Stimulated activated CD4-positive, alpha-beta T cell treated with anti-CD3 and anti-CD28 coated beads, TNF-alpha, amount 100 ng/mL, for 4 hours (primary cell): ENCODE data around the gene ATP2A3.
"Not testable (repeated sequence)": the region's sequence is repeated elsewhere in the genome, so short reads cannot be mapped to it uniquely, and the experiment has no call there.

Experiments
- DNase-seq, 3 experiments: peaks; one replicate each; pipeline ENCODE4 v3.0.0-alpha.2; 2020; ENCODE audit warnings: low read depth in 3 of 3

The ATP2A3 gene

DNA sequence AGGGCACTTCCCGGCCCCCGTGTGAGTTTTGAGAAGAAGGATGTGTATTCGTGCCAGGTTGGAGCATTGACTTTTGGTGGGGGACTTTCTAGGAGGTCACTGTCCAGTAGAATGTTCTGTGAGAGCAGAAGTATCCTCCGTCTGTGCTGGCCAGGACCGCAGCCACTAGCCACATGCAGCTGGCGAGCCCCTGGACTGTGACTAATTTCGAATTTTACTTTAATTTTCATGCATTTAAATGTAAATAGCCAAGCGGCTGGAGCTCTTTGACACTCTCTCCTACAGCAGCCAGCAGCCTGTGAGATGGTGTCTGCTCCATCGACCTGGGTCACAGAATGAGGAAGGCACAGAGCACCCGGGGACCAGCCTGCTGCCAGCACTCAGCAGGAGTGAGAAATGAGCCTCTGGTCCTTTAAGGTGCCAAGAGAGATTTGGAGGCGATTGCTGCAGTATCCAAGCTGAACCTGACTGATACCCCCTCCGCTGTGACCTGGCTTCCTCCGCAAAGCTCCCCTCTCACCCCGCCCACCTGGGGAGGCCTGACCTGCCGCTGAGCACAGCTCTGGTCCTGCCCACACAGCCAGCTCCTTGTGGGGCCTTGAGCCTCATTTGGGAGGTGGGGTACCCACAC, 7.8 kb downstream of the ATP2A3 start:
- DNase-seq: no peak

DNA sequence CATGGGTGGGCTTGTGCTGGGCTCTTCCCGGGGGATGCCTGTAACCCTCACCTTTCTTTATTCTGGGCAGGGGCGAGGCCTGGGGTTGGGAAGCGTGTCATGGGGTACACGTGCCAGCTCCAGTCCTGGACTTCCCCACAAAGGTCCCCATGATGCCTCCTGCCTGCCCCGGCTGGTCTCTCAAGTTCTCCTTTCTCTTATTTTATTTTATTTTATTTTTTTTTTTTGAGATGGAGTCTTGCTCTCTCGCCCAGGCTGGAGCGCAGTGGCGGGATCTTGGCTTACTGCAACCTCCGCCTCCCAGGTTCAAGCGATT, 8.6 kb downstream of the ATP2A3 start:
- no peak for DNase-seq

- DNase-seq: no peak
Measured at GRCh38 chr17:3954976-3955672, 9.1 kb downstream of the ATP2A3 start.

GRCh38 chr17:3954086-3954485, 10.2 kb downstream of the ATP2A3 start:
- no peak for DNase-seq

- no peak for DNase-seq
Measured at GRCh38 chr17:3953542-3953941, 10.7 kb downstream of the ATP2A3 start.

DNA sequence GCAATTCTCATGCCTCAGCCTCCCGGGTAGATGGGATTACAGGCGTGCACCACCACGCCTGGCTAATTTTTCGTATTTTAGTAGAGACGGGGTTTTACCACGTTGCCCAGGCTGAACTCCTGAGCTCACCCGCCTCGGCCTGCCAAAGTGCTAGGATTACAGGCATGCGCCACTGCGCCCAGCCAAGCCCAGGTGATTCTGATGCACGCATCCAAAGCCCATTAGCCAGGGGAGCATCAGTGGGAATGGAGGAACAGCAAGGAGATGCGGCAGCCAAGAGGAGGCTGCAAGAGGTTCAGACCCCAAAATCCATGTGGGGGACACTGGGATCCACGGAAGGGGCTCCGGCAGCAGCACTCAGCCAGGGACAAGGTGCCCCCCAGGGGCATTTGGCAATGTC, 12.1 kb downstream of the ATP2A3 start:
- DNase-seq: no peak

GRCh38 chr17:3951420-3951819, 12.8 kb downstream of the ATP2A3 start:
- DNase-seq: no peak

DNA sequence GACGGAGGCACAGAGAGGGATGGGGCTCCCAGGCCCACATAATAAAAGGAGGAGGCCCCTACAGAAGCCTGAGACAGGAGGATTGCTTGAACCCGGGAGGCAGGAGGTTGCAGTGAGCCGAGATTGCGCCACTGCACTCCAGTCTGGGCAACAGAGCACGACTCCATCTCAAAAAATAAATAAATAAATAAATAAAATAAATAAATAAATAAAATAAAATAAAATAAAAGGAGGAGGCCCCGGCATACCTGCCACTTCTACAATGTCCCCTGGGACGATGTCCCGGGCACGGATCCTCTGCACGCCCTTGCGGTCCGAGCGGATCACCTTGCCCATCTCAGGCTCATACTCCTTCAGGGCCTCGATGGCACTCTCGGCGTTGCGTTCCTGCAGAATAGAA, 13.2 kb downstream of the ATP2A3 start:
- no peak for DNase-seq

GRCh38 chr17:3950584-3950983, 13.7 kb downstream of the ATP2A3 start:
- no peak for DNase-seq

DNA sequence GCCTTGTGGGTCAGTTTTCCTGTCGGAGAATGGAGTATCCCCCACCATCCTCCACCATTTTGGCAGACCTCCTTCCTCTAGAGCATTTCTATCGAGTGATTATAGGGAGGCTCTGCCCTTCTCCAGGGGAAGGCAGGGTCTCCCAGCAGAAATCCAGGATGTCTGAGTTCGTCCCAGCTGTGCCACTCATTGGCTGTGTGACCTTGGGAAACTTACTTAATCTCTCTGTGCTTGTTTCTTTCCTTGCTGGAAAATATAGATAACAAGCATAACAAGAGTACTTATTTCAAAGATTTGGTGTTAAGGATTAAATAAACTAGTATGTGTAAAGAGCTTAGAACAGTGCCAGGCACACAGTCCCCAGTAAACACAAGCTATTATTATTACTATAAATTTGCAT, 14.8 kb downstream of the ATP2A3 start:
- DNase-seq: no peak

GRCh38 chr17:3948551-3948950, 15.7 kb downstream of the ATP2A3 start:
- DNase-seq: not testable (repeated sequence)

DNA sequence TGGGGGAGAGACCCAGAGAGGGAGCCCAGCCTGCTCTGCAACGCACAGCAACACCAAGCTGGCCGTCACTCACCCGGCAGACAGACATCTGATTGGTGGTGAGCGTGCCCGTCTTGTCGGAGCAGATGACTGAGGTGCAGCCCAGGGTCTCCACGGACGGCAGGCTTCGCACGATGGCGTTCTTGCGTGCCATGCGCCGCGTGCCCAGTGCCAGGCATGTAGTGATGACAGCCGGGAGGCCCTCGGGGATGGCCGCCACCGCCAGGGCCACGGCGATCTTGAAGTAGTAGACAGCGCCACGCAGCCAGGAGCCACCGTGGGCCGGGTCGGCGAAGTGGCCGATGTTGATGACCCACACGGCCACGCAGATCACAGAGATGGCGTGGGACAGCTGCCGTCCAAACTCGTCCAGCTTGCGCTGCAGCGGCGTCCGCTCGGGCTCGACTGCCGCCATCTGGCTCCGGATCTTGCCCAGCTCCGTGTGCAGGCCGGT, 16.9 kb downstream of the ATP2A3 start:
- DNase-seq: no peak

- no peak for DNase-seq
Measured at GRCh38 chr17:3946711-3947235, 17.5 kb downstream of the ATP2A3 start.

GRCh38 chr17:3944485-3945388, 19.5 kb downstream of the ATP2A3 start:
- peak in 1 of 3 experiments; percentile 19 for DNase-seq

DNA sequence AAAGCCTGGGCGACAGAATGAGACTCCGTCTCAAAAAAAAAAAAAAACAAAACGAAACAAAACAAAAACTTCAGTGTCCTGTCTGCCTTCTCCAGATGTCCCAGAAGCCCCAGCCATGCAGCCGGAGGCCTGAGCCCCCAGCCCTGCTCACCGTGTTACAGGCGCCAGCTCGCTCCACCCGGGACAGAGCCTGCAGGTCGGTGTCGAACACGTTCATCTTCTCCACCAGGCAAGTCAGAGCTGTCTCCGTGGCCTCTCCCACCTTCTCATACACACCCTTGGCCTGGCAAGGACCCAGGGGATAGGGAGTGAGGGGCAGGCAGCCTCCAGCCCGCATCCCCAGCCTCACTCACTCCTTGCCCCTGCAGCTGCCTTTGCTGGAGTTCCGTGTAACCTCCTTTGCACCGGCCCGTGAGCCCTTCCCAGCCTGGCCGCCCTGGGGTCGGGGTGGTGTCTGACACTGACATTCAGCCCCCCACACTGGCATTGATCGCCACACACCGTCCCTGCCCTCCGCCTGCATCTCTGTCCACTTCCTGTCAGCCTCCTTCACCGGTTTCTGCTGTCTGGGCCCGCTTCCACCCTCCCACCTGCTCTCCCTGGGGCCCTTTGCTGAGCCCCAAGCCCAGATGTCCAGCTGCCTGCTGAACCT, 20.9 kb downstream of the ATP2A3 start:
- DNase-seq: no peak

DNA sequence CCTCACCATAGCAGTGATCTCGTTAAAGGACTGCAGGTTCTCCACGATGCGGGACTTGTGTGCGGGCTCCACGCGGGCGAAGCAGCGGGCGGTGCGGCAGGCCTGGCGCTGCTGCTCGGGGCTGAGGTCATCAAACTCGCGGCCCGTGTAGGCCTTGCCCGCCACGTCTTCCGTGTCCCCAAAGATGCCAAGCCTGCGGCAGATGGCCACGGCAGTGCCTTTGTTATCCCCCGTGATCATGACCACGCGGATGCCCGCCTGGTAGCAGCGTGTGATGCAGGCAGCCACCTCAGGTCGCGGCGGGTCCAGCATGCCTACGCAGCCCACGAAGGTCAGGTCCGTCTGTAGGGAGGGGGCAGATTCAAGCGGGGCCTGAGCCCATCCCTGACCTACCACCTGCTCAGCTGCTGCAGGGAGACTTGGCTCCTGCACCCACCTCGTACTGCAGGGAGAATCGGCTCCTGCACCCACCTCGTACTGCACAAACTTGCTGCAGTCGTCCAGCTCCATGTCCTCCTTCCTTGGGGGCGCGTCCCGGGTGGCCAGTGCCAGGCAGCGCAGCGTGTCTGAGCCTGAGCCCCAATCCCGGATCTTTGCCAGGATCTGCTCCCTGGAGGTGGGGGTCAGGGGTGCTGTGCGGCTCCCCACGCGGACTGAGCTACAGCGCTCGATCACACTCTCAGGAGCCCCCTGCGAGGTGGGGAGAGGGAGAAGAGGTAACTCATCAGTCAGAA, 23.1 kb downstream of the ATP2A3 start:
- no peak for DNase-seq

GRCh38 chr17:3937359-3937758, 26.9 kb downstream of the ATP2A3 start:
- no peak for DNase-seq

- no peak for DNase-seq
Measured at GRCh38 chr17:3935825-3936355, 28.3 kb downstream of the ATP2A3 start.

GRCh38 chr17:3935140-3935542, 29.1 kb downstream of the ATP2A3 start:
- no peak for DNase-seq

DNA sequence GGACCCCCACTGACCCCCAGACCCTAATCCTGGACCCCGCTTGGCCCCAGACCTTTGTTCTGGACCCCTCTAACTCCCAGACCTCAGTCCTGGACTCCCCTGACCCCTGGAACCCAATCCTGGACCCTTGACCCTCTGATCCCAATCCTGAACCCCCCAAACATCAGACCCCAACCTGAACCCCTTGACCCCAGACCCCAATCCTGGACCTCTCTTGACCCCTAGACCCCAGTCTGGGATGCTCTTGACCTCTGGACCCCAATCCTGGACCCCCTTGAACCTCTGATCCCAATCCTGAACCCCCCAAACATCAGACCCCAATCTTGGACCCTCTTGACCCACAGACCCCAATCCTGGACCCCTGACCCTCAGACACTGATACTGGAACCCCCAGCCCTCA, 34.5 kb downstream of the ATP2A3 start:
- DNase-seq: no peak

DNA sequence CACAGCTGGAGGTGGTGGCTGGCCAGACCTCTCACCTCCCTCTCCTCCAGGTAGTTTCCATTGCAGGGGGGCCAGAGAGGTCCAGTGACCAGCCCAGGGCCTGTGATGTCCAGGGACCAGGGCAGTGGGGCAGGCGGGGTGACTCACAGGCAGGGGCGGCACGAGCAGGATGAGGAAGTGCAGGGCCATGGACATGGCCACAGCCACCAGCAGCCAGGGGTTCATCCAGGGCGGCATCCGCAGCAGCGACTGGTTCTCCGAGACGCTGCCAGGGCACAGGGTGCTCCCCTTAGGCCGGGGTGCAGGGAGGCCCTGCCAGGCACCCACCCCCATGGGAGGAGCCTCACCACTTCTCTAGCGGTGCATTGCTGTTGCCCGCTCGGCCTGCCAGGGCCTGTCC, 35.1 kb downstream of the ATP2A3 start:
- no peak for DNase-seq
